Activated T-helper 2 cell treated with anti-CD3 and anti-CD28 coated beads, Interferon-gamma antibody, Interleukin-2, Interleukin-4, amounts not matched to agents 10 μg/mL and 5 μg/mL and 100 μg/mL, durations not matched to agents 14 hours and 24 hours and 36 hours (primary cell): ENCODE data around the gene MBOAT1. TPM values are rescaled to one million over a fixed set of nuclear protein-coding genes. Genes with fewer than 3 reads are reported as not detected.

Experiments
- DNase-seq: peaks from one replicate; pipeline ENCODE4 v3.0.0; 2021; ENCODE audit warnings: low spot score
- H3K27ac Mint-ChIP-seq: one replicate; pipeline ENCODE4 v1.8.0; 2021; ENCODE audit warnings: mixed read lengths
- H3K27me3 Mint-ChIP-seq: one replicate; pipeline ENCODE4 v1.8.0; 2021; ENCODE audit warnings: low read depth, mixed read lengths
- H3K36me3 Mint-ChIP-seq: one replicate; pipeline ENCODE4 v1.8.0; 2021; ENCODE audit warnings: low read depth, mixed read lengths
- H3K4me1 Mint-ChIP-seq: one replicate; pipeline ENCODE4 v1.8.0; 2021; ENCODE audit warnings: low read depth, mixed read lengths
- H3K4me3 Mint-ChIP-seq: one replicate; pipeline ENCODE4 v1.8.0; 2021; ENCODE audit warnings: low read depth, mild to moderate bottlenecking, moderate library complexity, mixed read lengths
- H3K9me3 Mint-ChIP-seq: one replicate; pipeline ENCODE4 v1.8.0; 2021; ENCODE audit warnings: mixed read lengths
- intact Hi-C: fragments of 100-400 bp; cut with micrococcal nuclease; formaldehyde crosslinking; loops from one replicate; pipeline ENCODE4 v1.15.1; 2023
- total RNA-seq: library from RNA; stranded (reverse); gene quantifications from 2 replicates; pipeline ENCODE4 v1.2.3, GENCODE V29; 2022

Gene MBOAT1
- total RNA-seq, 1 donor from 2014 or later, result 32.8 TPM

DNA sequence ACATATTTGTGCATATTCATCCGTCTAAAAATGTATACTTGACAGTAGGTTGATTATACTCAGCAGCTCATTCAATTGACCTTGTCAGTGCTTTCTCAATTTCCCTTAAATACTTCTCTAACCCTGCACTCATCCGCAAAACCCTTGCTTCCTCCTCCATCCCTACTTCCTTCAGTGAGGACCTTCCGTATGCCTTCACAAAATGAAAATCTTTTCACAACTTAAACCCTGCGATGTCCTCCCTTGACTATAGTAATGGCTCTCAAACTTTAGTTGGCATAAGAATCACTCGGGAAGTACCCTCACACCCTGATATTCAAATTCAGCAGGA, 5.2 kb downstream of the MBOAT1 start:
- Mint-ChIP-seq H3K4me3 (peak overlapping the region; percentile 83), H3K36me3 (peaks cover 24% of the 10 kb centered on the region), H3K9me3 (no peaks in the 10 kb centered on the region), H3K4me1 (peaks cover 67% of the 10 kb centered on the region), H3K27ac (peak overlapping the region; percentile 94), H3K27me3 (no peaks in the 10 kb centered on the region)
- intact Hi-C loops, result loop anchor here (10.0 kb wide), 1 partner anchor 1858 kb away; no protein-coding TSS in a partner anchor
- DNase-seq, result no peak

DNA sequence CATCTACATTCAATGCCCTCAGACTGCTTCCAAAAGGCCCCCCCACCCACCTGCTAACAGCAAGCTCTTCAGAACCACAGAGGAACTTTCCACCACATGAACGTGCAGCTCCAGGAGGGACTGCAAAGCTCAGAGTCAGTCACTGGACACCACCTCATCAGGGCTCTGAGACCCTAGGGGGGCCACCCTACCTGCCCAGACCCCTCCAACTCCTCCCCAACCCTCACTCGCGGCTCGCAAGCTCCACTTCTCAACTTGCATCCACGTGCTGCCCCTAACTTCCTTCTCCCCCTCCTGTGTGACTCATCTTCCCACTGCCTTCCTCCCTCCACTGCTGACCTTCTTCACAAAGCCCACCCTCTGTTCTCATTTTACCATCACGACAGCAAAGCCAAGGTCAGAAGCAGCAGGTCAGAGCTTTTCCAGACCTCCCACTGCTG, 6.5 kb downstream of the MBOAT1 start:
- H3K4me3 Mint-ChIP-seq, result peak overlapping the region; percentile 83
- H3K27me3 Mint-ChIP-seq, result no peaks in the 10 kb centered on the region
- H3K4me1 Mint-ChIP-seq, result peaks cover 66% of the 10 kb centered on the region
- H3K9me3 Mint-ChIP-seq, result no peaks in the 10 kb centered on the region
- peaks cover 30% of the 10 kb centered on the region for H3K36me3 Mint-ChIP-seq
- H3K27ac Mint-ChIP-seq, result peak overlapping the region; percentile 94
- no peak for DNase-seq
- intact Hi-C loops, result loop anchor here (10.0 kb wide), 1 partner anchor 1859 kb away; no protein-coding TSS in a partner anchor

DNA sequence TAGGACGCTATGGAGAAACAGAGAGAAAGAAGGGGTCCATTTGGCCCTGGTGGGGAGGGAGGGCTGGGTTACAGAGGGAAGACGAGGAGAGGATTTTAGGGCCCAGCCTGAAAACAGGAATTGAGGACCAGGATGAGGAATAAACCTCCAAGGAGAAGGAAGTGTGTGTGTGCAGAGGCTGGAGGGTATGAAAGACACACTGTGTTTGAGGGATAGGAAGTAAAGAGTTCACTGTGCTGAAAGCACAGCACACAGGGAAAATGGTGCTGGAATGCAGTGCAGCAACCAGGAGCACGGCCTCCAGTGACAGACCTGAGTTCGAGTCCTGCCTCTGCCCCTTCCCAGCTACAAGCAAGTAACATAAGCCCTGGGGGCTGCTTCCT, 7.8 kb downstream of the MBOAT1 start:
- peaks cover 68% of the 10 kb centered on the region for H3K4me1 Mint-ChIP-seq
- no peak for DNase-seq
- no peak overlapping the region for H3K4me3 Mint-ChIP-seq
- no peaks in the 10 kb centered on the region for H3K27me3 Mint-ChIP-seq
- H3K27ac Mint-ChIP-seq, result peak overlapping the region; percentile 84
- H3K36me3 Mint-ChIP-seq, result peaks cover 41% of the 10 kb centered on the region
- no peaks in the 10 kb centered on the region for H3K9me3 Mint-ChIP-seq
- intact Hi-C loops, result loop anchor here (5.0 to 10.0 kb wide), 2 partner anchors 133 to 1860 kb away; no protein-coding TSS in a partner anchor

DNA sequence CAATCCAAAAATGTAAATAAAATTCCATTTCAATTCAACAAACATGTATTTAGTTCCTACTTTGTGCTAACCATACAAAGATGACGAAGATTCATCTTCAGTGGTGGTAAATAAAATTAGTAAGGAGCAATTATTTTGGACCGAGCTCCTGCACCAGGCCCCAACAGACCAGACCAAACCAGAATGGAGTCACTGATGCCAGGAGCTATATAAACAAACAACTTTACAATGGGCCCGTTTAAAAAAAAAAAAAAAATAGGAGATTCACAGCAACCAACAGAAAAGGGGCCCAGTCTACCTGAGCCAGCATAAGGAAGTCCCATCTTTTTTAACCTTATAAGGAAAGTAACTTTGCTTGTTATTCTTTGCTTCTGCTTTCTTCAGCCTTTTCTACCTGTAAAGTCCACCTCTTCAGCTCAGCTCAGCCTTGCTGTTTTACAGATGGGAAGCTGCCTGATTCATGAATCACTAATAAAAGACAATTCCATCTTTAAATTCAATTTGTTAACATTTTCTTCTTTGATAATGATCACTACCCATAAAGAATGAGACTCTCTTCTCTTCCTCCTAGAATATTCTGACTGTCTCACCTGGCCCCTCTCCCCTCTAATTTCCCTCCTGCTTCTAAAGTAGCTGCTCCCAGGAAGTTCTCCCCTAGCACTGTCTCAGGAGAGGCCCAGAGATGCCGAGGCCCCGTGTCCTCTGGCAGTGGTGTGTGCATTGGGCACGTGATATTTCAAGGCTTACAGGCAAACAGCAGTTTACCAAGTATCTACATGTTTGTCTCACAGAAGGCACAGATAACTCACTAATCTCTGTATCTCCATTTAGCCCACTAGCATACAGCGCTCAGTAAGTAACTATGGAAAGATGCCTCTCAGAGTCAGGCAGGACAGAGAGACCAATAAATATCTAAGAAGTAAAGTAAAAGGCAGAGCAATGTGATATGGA, 8.4 kb downstream of the MBOAT1 start:
- H3K27ac Mint-ChIP-seq, result peak overlapping the region; percentile 84
- peaks cover 69% of the 10 kb centered on the region for H3K4me1 Mint-ChIP-seq
- no peaks in the 10 kb centered on the region for H3K27me3 Mint-ChIP-seq
- intact Hi-C loops, result loop anchor here (5.0 to 10.0 kb wide), 2 partner anchors 133 to 1861 kb away; no protein-coding TSS in a partner anchor
- peaks cover 48% of the 10 kb centered on the region for H3K36me3 Mint-ChIP-seq
- no peak for DNase-seq
- H3K9me3 Mint-ChIP-seq, result no peaks in the 10 kb centered on the region
- peak overlapping the region; percentile 54 for H3K4me3 Mint-ChIP-seq

DNA sequence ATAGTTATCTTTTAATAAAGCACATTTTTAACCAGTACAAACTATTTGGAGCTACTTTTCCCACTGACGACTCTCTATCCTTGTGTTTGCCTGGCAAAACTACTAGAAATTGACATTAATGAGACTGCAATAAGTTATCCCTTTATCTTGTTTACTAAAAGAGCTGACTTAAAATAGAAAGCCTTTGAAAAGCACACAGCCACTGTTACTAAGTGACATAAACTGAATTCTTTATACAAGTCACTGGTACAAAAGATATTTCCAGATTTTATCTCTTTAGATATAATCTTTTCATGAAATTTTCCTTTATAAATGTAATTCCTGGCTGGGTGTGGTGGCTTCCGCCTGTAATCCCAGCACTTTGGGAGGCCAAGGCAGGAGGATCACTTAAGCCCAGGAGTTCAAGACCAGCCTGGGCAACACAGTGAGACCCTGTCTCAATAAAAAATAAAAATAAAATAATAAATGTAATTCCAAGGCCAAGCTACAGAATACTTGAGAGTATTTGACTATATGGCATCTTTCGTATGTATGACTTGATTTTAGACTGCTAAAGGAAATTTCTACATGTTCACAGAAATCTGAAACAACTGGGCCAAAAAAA, 9.5 kb downstream of the MBOAT1 start:
- H3K27me3 Mint-ChIP-seq, result no peaks in the 10 kb centered on the region
- intact Hi-C loops, result loop anchor here (1.0 to 10.0 kb wide), 5 partner anchors 10 to 1862 kb away; partner anchors contain the start of gene MBOAT1
- no peak for DNase-seq
- H3K36me3 Mint-ChIP-seq, result peaks cover 55% of the 10 kb centered on the region
- no peaks in the 10 kb centered on the region for H3K9me3 Mint-ChIP-seq
- H3K4me3 Mint-ChIP-seq, result peak overlapping the region; percentile 50
- H3K4me1 Mint-ChIP-seq, result peaks cover 71% of the 10 kb centered on the region
- peak overlapping the region; percentile 96 for H3K27ac Mint-ChIP-seq

DNA sequence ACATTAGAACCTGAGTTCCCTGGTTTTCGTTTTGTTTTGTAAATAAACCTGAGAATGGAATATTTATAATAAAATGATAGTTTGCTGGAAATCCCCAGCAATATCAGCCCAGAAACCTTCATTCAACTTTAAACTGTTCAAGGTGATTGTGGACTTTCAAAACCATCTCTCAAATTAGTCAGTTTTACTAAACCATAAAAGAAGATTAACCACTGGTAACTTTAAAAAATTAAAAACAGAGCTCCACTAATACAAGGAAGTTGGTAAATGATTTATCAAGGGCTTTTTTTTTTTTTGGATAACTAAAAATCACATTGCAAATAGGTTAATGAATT, 10.0 kb downstream of the MBOAT1 start:
- Mint-ChIP-seq H3K27ac (peak overlapping the region; percentile 96), H3K4me3 (no peak overlapping the region)

DNA sequence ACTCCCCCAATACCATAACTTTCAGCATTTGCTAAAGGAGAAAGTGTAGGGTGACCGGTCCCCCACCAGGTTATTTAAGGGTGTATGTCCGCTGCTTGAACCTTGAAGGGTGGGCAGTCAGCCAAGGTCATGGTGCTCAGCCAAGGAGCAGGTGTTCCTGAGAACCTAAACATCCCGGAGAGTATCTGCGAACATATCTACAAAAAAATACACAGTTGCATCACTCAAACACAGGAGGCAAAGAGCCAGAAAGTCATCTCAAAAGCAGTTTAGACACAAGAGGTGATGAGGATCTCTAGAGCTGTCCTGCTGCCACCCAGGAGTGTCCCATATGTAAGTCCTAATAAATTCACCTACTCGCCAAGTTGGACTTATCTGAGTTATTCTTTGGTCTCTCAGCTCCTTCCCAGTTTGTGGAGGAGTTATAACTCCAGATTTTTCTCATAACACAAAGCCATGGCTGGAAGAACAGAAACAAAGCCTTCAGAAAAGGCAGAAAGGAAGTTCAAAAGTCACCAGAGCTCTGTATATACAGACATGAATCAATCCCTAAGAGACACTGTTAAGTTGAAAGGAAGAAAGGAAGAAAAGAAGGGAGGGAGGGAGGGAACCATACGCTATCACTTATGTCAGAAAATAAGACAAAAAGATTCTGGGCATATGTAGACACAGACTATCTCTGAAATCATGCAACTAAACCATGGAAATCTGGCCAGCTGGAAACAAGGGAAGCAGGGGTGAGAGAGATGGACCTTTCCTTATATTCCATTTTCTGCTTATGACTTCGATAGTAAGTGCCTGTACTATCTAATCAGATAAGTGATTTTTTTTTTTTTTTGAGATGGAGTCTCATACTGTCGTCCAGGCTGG, 11.3 kb downstream of the MBOAT1 start:
- Mint-ChIP-seq H3K36me3 (peaks cover 57% of the 10 kb centered on the region), H3K4me3 (peak overlapping the region; percentile 52), H3K4me1 (peaks cover 67% of the 10 kb centered on the region), H3K9me3 (no peaks in the 10 kb centered on the region), H3K27ac (peak overlapping the region; percentile 91), H3K27me3 (no peaks in the 10 kb centered on the region)
- DNase-seq, result no peak
- intact Hi-C loops, result loop anchor here (5.0 to 10.0 kb wide), 2 partner anchors 136 to 1864 kb away; no protein-coding TSS in a partner anchor

More for the DNA sequence above, 10.0 kb downstream of the MBOAT1 start:
- H3K4me1 Mint-ChIP-seq, result peaks cover 73% of the 10 kb centered on the region
- intact Hi-C loops, result loop anchor here (1.0 to 10.0 kb wide), 5 partner anchors 10 to 1863 kb away; partner anchors contain the start of gene MBOAT1
- H3K36me3 Mint-ChIP-seq, result peaks cover 57% of the 10 kb centered on the region
- no peaks in the 10 kb centered on the region for H3K9me3 Mint-ChIP-seq
- no peaks in the 10 kb centered on the region for H3K27me3 Mint-ChIP-seq
- no peak for DNase-seq

DNA sequence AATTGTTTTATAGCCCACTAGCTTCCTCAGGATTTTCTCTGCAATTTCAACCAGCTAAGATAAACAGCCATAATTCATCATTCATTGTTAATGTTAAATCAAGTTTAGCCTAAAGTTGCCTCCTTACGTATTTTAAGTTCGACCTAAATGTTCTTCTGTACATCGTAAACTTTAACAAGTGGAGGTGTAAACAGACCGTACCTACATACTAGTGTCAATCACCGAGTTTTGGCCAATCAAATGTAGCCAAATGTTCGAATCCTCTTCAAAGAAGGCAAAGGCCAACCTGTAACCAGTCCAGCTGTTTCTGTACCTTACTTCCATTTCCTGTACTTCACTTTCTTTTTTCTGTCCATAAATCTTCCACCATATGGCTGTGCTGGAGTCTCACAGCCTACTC, 13.5 kb downstream of the MBOAT1 start:
- Mint-ChIP-seq H3K27ac (peak overlapping the region; percentile 58), H3K9me3 (no peaks in the 10 kb centered on the region), H3K36me3 (peaks cover 49% of the 10 kb centered on the region), H3K4me3 (no peak overlapping the region), H3K4me1 (peaks cover 53% of the 10 kb centered on the region), H3K27me3 (no peaks in the 10 kb centered on the region)
- no peak for DNase-seq
- intact Hi-C loops, result loop anchor here (10.0 kb wide), 1 partner anchor 1396 kb away; the partner anchor contains the start of gene SOX4

DNA sequence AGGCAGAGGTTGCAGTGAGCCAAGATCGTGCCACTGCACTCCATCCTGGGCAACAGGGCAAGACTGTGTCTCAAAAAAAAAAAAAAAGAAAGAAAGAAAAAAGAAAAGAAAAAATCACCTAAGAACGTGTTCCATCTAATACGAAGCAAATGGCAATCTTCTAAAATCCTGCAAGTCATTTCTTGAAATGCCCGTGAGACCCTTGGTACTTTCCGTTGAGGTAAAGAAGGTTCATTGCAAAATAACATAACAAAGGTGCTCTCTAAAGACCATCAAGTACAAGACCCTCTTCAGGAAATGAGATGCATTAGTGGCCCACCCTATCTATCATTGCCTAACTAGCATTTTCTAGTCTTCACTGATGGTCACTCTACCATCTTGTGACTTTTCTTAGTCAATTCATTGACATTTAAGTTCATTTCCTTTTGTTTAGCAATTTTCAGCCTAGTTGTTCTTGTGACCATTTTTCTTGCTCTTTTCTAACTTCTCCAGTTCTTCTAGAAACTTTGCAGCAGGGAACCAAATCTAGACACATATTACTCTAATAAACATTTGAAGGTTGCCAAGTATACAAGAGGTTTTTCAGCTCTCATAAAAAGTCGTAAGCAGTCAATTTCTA, 14.0 kb downstream of the MBOAT1 start:
- Mint-ChIP-seq H3K4me3 (no peak overlapping the region), H3K27me3 (no peaks in the 10 kb centered on the region), H3K9me3 (no peaks in the 10 kb centered on the region), H3K4me1 (peaks cover 51% of the 10 kb centered on the region), H3K36me3 (peaks cover 53% of the 10 kb centered on the region), H3K27ac (peak overlapping the region; percentile 43)
- intact Hi-C loops, result loop anchor here (10.0 kb wide), 1 partner anchor 1397 kb away; the partner anchor contains the start of gene SOX4
- DNase-seq, result no peak

DNA sequence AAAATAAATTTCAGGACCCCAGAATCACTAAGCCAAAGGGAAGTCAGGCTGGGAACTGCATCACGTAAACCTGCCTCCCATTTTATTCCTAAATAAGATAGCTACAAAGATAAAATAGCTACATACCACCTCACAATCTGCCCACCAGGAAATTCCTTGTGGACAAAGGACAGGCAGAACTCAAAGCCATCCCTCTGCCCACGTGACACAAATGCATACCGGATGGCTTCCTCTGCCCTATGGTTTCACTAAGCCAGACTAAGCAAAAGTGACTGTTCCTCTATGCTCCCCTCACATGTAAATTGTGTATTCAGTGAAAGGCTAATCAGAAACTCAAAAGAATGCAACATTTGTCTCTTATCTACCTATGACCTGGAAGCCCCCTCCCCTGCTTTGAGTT, 15.0 kb downstream of the MBOAT1 start:
- Mint-ChIP-seq H3K36me3 (peaks cover 58% of the 10 kb centered on the region), H3K4me1 (peaks cover 54% of the 10 kb centered on the region), H3K27ac (no peak overlapping the region), H3K27me3 (no peaks in the 10 kb centered on the region), H3K9me3 (no peaks in the 10 kb centered on the region), H3K4me3 (no peak overlapping the region)
- DNase-seq, result no peak
- intact Hi-C loops, result loop anchor here (10.0 kb wide), 1 partner anchor 1398 kb away; the partner anchor contains the start of gene SOX4

DNA sequence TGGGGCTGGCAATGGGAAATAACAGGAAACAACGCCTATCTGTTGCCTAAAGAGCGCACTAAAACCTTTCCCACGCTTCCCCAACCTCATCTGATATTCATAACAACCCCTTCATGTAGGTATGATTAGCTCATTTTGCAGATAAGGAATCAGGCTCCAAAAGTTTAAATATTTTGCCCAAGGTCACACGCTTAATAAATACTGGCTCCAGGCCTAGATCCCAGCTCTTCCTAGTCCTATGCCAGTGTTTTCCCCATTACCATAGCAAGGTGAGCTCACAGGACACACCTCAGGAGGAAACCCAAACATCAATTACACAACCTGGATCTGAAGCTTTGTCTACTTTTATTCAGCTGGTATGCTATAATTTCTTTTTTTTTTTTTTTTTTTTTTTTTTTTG, 19.6 kb downstream of the MBOAT1 start:
- H3K4me1 Mint-ChIP-seq, result peaks cover 60% of the 10 kb centered on the region
- no peaks in the 10 kb centered on the region for H3K27me3 Mint-ChIP-seq
- peaks cover 24% of the 10 kb centered on the region for H3K9me3 Mint-ChIP-seq
- peak overlapping the region; percentile 94 for H3K27ac Mint-ChIP-seq
- peaks cover 66% of the 10 kb centered on the region for H3K36me3 Mint-ChIP-seq
- peak overlapping the region; percentile 13 for H3K4me3 Mint-ChIP-seq
- intact Hi-C loops, result loop anchor here (1.0 to 10.0 kb wide), 2 partner anchors 10 to 1402 kb away; partner anchors contain the start of gene SOX4
- no peak for DNase-seq
